ENCODE measurements around the gene DOC2B. TPM values are rescaled to one million over a fixed set of nuclear protein-coding genes. Genes with fewer than 3 reads are reported as not detected.
"Not testable (repeated sequence)": the region's sequence is repeated elsewhere in the genome, so short reads cannot be mapped to it uniquely, and the experiment has no call there.

DOC2B gene
- total and polyA plus RNA-seq, 9 of the 15 experiments (the other 6 are each of a cell fraction or from before 2014, with no cell fraction given): 0.02 TPM; not detected in 8

DNA sequence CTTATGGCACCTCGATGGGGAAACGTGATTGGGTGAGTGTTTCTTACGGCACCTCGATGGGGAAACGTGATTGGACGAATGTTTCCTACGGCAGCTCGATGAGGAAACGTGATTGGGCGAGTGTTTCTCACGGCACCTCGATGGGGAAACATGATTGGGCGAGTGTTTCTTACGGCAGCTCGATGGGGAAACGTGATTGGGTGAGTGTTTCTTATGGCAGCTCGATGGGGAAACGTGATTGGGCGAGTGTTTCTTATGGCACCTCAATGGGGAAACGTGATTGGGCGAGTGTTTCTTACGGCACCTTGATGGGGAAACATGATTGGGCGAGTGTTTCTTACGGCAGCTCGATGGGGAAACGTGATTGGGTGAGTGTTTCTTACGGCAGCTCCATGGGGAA, 25.0 kb upstream of the DOC2B start (continued):
- TF ChIP-seq BACH1 (tag; IDR thresholded peaks at IDR 0.05) (0 out of 2 replicates have a peak, but pooled peaks have one; percentile 34), NR2C2 (tag; IDR thresholded peaks at IDR 0.05) (peak; percentile 23; the same call in 1 of the 2 replicates), NEUROD1 (IDR thresholded peaks at IDR 0.05; ENCODE audit: borderline replicate concordance, low read depth, low read length, partially characterized antibody) (peak; percentile 21), ATF1 (tag; IDR thresholded peaks at IDR 0.05) (peak; percentile 59), MBD2 (IDR thresholded peaks at IDR 0.05; ENCODE audit: borderline replicate concordance, low read depth) (peak; percentile 72; the same call in 1 of the 2 replicates)
- not testable (repeated sequence) for TF ChIP-seq NR2C2, ATF1 (CRISPR knock-in tag; IDR thresholded peaks at IDR 0.05)

DNA sequence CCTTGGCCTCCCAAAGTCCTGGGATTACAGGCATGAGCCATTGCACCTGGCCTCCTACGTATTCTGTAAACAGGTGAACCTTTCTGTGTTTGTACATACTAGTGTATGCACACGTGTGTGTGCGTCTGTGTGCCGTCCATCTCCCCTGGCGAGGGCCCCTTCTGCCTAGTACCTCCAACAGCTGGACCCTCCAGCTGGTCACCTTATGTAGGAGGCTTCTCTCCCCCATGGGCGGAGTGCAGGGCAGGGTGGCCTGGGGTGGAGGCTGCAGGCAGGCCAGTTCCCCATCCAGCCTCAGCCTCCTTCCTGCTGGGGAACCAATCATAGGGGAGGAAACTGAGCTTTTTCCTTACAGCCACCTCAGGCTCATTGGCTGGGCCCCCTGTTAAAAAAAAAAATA, 24.4 kb upstream of the DOC2B start:
- BruUV-seq (replicated peaks): no TSS peak
- ATAC-seq: no peak
- no peak for FAIRE-seq
- 0 out of 5 replicates have a peak, but pooled peaks cover 0 to 3% of the 10 kb centered on the region in 2 experiments for H3K4me1 ChIP-seq (replicated peaks in 1 of 2; ENCODE audit: control insufficient read depth in 2 of 2, insufficient read depth in 2 of 2, low read length in 2 of 2)
- in situ Hi-C loops (cut with MboI): no loop called here
- H2AFZ ChIP-seq (ENCODE audit: low read depth, low read length): no peak overlapping the region
- H3K4me3 ChIP-seq: no peak overlapping the region
- peaks cover 6 to 45% of the 10 kb centered on the region in 2 experiments; a peak in 3 of 5 replicates for H3K27me3 ChIP-seq (ENCODE audit: control insufficient read depth in 2 of 2, insufficient read depth in 2 of 2, low read length in 2 of 2)
- H3K79me2 ChIP-seq (ENCODE audit: control insufficient read depth, insufficient read depth, low read length): no peaks in the 10 kb centered on the region
- H3K36me3 ChIP-seq (ENCODE audit: control insufficient read depth, insufficient read depth, low read length): no peaks in the 10 kb centered on the region
- no peak overlapping the region for H3K9ac ChIP-seq (ENCODE audit: insufficient read depth in 1 of 2, low read depth in 2 of 2, low read length in 2 of 2)
- CTCF ChIA-PET (ENCODE audit: low intra/inter-chr PET ratio): no interaction called here
- H3K27ac ChIP-seq (ENCODE audit: extremely low read depth, low read depth, low read length): no peak overlapping the region
- no peaks in the 10 kb centered on the region; the same call in 1 of the 2 replicates for H3K9me3 ChIP-seq (replicated peaks; ENCODE audit: control insufficient read depth, insufficient read depth, low read depth, low read length)
- POLR2A ChIA-PET: no interaction called here
- no peak for DNase-seq (ENCODE audit: extremely low read depth in 1 of 4, low spot score in 3 of 4)
- no peak overlapping the region for H3K4me2 ChIP-seq (ENCODE audit: insufficient read depth, low read length)
- 0% methylated on average over 5 of the region's 6 CpGs for WGBS (ENCODE audit: insufficient coverage, low coverage, missing lambda C conversion rate)
- TF ChIP-seq HMG20B (CRISPR knock-in tag; IDR thresholded peaks at IDR 0.05) (no peak), CBX2 (IDR thresholded peaks at IDR 0.05; ENCODE audit: insufficient read depth, low read length, poor library complexity, severe bottlenecking) (no peak), HIVEP1 (CRISPR knock-in tag; IDR thresholded peaks at IDR 0.05) (no peak), HDAC1 (IDR thresholded peaks at IDR 0.05) (no peak), PHF20 (IDR thresholded peaks at IDR 0.05; ENCODE audit: partially characterized antibody) (no peak), ZNF507 (tag; conservative IDR thresholded peaks at IDR 0.05) (no peak), XRCC5 (IDR thresholded peaks at IDR 0.05; ENCODE audit: low read depth, low read length) (no peak)
- intact Hi-C loops (cut with micrococcal nuclease): no loop called here
- no peaks in the 10 kb centered on the region; the same call in 1 of the 2 replicates for H4K20me1 ChIP-seq (replicated peaks; ENCODE audit: control insufficient read depth, insufficient read depth, low read length)
- H3K9me1 ChIP-seq (ENCODE audit: control insufficient read depth, insufficient read depth, low read length): no peaks in the 10 kb centered on the region
